Cardiac muscle cell (in vitro differentiated cells and primary cell): ENCODE data around the gene DGKG. TPM values are rescaled to one million over a fixed set of nuclear protein-coding genes. Genes with fewer than 3 reads are reported as not detected.

ENCODE experiments used
- DNase-seq, 2 donors: peaks; one replicate each; pipeline versions ENCODE4 v3.0.0 to v3.0.0-alpha.2; 2010 to 2017; ENCODE audit warnings: low read depth in 1 of 2, low spot score in 1 of 2
- H3K27ac ChIP-seq: fragments of 200-600 bp; sonication (generic); 2 replicates; pipeline ENCODE4 v1.5.1; 2016
- H3K27me3 ChIP-seq: fragments of 200-600 bp; sonication (generic); 2 replicates; pipeline ENCODE4 v1.6.0; 2016; ENCODE audit warnings: control low read depth
- H3K36me3 ChIP-seq: fragments of 200-600 bp; sonication (generic); 2 replicates; pipeline ENCODE4 v1.5.1; 2016; ENCODE audit warnings: control low read depth
- H3K4me1 ChIP-seq: fragments of 200-600 bp; sonication (generic); 2 replicates; pipeline ENCODE4 v1.8.1; 2017; ENCODE audit warnings: low read depth, mild to moderate bottlenecking, mixed run types
- H3K4me3 ChIP-seq: fragments of 200-600 bp; sonication (generic); 2 replicates; pipeline ENCODE4 v1.5.1; 2016; ENCODE audit warnings: mild to moderate bottlenecking
- H3K9me3 ChIP-seq: fragments of 200-600 bp; sonication (generic); 2 replicates; pipeline ENCODE4 v1.5.1; 2017; ENCODE audit warnings: low read depth, mild to moderate bottlenecking, control low read depth
- CTCF ChIP-seq: IDR thresholded peaks from 2 replicates; pipeline ENCODE4 v1.5.1; 2012; ENCODE audit warnings: low read depth, mild to moderate bottlenecking, low read length
- polyA plus RNA-seq: library from polyadenylated mRNA; unstranded; fragments of >200 nt; fragmentation: Nextera tagmentation; extraction: Ambion mirVana; gene quantifications from 2 replicates; pipeline ENCODE4 v1.2.1, GENCODE V29; 2016
- total RNA-seq: library from RNA; depleted of rRNA; stranded (reverse); fragments of >200 nt; gene quantifications from 2 replicates; pipeline ENCODE4 v1.2.3, GENCODE V29; 2016

The DGKG gene
- total and polyA plus RNA-seq, 2 experiments from 2014 or later = 0.15 TPM; not detected in 1

- Histone ChIP-seq H3K27me3 (no peaks in the 10 kb centered on the region), H3K9me3 (no peaks in the 10 kb centered on the region), H3K27ac (no peak overlapping the region), H3K4me3 (no peak overlapping the region), H3K4me1 (peaks cover 46% of the 10 kb centered on the region), H3K36me3 (no peaks in the 10 kb centered on the region)
- TF ChIP-seq CTCF = no peak
- DNase-seq = no peak
These were observed 261.6 kb downstream of the DGKG start for GRCh38 chr3:186100398-186100797.

- no peak for TF ChIP-seq CTCF
- Histone ChIP-seq H3K9me3 (no peaks in the 10 kb centered on the region), H3K27ac (no peak overlapping the region), H3K4me1 (peaks cover 54% of the 10 kb centered on the region), H3K27me3 (no peaks in the 10 kb centered on the region), H3K36me3 (no peaks in the 10 kb centered on the region), H3K4me3 (no peak overlapping the region)
- DNase-seq = peak; percentile 44 to 69
These were observed 262.9 kb downstream of the DGKG start for GRCh38 chr3:186099178-186099577.

DNA sequence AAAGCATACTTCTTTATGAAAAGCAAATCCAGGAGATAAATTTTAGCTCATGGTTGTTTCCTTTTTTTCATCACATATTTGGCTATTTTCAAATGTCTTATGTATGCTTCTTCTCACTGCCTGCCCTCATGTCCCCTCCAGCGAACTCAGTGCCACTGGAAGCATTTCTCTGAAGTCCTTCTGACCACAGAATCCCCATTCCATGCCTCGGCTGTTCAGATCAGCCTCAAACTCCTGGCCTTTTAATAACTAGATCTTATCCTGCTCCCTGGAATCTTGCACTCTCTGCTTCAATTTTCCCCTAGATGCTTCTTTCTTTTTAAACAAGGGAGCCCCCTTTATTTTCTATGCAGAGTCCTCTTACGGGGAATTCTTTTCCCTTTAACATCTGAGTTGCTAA is 263.3 kb downstream of the DGKG start:
- H3K4me3 ChIP-seq = peak overlapping the region; percentile 38
- no peaks in the 10 kb centered on the region for H3K9me3 ChIP-seq
- H3K36me3 ChIP-seq = no peaks in the 10 kb centered on the region
- TF ChIP-seq CTCF = no peak
- H3K4me1 ChIP-seq = peaks cover 54% of the 10 kb centered on the region
- DNase-seq = no peak
- no peak overlapping the region for H3K27ac ChIP-seq
- H3K27me3 ChIP-seq = no peaks in the 10 kb centered on the region

DNA sequence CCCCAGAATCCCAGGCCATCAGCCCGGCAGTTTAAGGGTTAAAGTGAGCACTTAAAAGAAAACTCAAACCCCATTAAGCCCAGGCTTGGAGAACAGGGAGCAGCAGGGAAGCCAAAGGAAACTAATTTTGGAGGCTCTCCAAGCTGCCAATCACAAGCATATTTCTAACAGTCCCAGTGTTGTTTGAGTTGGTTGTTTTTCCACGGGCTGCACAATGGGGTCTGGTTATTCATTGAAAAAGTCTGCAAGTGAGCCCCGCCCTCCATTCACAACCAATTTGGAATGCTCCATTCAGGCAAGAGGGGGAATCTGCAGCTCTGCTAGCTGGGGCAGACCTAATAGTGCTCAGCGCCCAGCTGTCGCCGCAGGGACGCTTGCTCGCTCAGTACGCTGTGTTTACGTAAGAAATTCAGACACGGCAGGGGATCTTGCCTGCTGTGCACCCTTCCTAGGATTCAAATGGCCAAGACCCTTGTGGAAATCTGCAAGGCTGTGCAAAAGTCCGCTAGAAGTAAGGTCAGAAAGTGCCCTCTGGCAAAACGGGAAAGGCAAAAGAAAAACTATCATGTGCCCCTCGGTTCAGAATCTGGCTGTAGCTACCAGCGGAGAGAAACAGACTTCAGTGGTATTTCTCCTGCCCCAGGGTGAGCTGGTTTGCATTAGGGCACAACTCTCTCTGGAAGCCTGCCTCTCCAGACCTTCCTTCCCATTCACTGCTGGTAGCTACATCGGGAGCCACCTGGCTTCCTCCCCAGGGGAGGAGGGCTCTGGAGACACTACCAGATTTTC is 264.2 kb downstream of the DGKG start:
- H3K27ac ChIP-seq = peak overlapping the region; percentile 72
- no peaks in the 10 kb centered on the region for H3K36me3 ChIP-seq
- DNase-seq = peak; percentile 93 to 97
- no peaks in the 10 kb centered on the region for H3K27me3 ChIP-seq
- no peak for TF ChIP-seq CTCF
- peaks cover 61% of the 10 kb centered on the region for H3K4me1 ChIP-seq
- H3K4me3 ChIP-seq = peak overlapping the region; percentile 38
- H3K9me3 ChIP-seq = no peaks in the 10 kb centered on the region

DNA sequence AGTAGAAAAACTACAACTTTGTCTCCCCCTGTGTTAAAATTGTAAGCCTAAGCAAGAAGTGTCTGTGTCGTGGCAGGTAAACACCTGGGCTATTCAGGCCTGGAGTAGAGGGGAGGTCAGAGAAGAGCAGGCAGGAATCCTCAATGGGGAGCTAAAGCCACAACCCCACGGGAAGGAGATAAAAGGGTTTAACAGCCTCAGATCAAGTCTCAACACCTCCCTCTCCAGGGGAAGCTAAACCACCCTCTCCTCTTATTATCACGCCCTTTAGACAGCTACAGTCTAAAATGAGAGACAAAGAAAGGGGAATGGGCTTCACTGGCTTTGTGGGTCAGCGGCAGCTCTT is 264.7 kb downstream of the DGKG start:
- Histone ChIP-seq H3K4me3 (peak overlapping the region; percentile 7), H3K9me3 (no peaks in the 10 kb centered on the region), H3K27me3 (no peaks in the 10 kb centered on the region), H3K36me3 (no peaks in the 10 kb centered on the region), H3K27ac (peak overlapping the region; percentile 68), H3K4me1 (peaks cover 66% of the 10 kb centered on the region)
- no peak for DNase-seq
- no peak for TF ChIP-seq CTCF

Other genes starting within 250 kb of the DGKG start
- 0.69 and 1.3 TPM in 2 replicates for gene CRYGS, start 182.1 kb upstream of the DGKG start, total RNA-seq
- 0.12 and 1.1 TPM in 2 replicates for gene CRYGS, start 182.1 kb upstream of the DGKG start, polyA plus RNA-seq
- gene TBCCD1, start 205.1 kb upstream of the DGKG start, total RNA-seq = 10.9 and 13.4 TPM in 2 replicates
- gene TBCCD1, start 205.1 kb upstream of the DGKG start, polyA plus RNA-seq = 16.4 and 22.2 TPM in 2 replicates
- gene DNAJB11, start 208.5 kb upstream of the DGKG start, total RNA-seq = 47.4 and 114 TPM in 2 replicates
- gene DNAJB11, start 208.5 kb upstream of the DGKG start, polyA plus RNA-seq = 56.6 and 144 TPM in 2 replicates